Purkinje cell (primary cell): Measurements from ENCODE around the gene CLNS1A. TPM values are rescaled to one million over a fixed set of nuclear protein-coding genes. Genes with fewer than 3 reads are reported as not detected.

Experiments
- polyA plus RNA-seq: library from polyadenylated mRNA; unstranded; fragments of >200 nt; fragmentation: Nextera tagmentation; gene quantifications from 2 replicates; pipeline ENCODE4 v1.2.1, GENCODE V29; 2014

CLNS1A gene, protein sequence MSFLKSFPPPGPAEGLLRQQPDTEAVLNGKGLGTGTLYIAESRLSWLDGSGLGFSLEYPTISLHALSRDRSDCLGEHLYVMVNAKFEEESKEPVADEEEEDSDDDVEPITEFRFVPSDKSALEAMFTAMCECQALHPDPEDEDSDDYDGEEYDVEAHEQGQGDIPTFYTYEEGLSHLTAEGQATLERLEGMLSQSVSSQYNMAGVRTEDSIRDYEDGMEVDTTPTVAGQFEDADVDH
- polyA plus RNA-seq: 120 and 148 TPM in 2 replicates

DNA sequence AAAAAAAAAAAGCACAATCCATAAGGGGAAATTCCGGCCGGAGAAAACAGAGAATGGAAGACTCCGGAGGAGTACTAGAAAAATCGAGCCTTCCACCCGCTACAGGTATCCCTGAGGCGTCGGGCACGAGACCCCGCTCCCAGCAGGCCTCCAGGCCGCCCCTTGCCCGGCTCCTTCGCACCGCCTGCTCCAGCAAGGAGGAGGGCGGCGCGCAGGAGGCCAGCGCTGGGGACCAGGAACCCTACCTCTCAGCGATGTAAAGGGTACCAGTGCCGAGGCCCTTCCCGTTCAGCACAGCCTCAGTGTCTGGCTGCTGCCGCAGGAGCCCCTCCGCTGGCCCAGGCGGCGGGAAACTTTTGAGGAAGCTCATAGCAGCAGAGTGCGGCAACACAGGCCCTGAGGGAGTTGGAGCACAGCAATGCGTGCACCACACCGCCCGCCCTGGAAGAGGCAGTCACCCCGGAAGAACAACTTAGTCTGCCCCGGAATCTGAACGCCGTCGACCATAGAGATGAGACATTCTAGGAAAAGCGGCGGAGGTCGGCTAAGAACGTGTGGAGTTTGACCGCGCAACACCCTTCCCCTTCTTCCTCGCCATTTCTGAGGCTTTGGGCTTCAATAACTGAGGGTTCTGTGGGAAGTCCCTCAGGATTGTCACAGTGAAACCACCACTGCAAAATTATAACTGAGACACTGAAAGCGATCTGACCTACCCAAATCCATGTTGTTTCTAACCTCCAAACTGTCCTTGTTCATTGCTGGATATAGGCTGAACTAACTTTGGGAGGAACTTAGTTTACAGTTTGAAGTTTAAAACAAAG is at the start of gene CLNS1A:
TSS of gene CLNS1A (minus strand) at position 450 of the 821 bp plus-strand sequence. CDS start at position 370, 80 bp downstream.

DNA sequence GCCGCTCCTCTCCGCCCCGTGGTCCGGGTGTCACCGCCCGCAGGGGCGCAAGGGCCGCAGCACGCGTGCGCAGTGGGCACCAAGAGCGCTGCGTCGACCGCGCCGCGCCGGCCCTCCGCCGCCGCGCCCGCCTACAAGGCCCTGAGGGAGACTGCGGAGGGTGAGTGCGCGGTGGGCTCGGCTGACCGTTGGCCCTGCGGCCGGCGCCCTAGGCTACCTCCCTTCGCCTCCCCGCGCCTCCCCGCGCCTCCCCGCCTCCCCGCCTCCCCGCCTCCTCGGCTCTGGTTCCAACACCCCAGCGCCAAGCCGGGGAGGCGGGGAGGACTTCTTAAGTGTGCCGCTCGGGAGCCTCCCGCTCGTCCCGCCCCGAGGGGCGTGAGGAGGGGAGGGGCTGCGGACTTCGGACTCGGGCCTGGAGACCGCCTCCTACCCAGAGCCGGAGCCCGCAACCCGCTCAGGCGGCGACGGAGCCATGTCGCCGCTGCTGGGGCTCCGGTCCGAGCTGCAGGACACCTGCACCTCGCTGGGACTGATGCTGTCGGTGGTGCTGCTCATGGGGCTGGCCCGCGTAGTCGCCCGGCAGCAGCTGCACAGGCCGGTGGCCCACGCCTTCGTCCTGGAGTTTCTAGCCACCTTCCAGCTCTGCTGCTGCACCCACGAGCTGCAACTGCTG is 47.9 kb downstream of the CLNS1A start, which contains the start of gene AQP11:
TSS of gene AQP11 (plus strand) at position 433 of the 673 bp plus-strand sequence. CDS start at position 473, 40 bp downstream.

Other genes with a start within 250 kb of the CLNS1A start
- gene PAK1, start 163.7 kb downstream of the CLNS1A start, polyA plus RNA-seq: 18.9 and 60.3 TPM in 2 replicates
- gene AQP11, start 47.8 kb downstream of the CLNS1A start, polyA plus RNA-seq: 10.9 and 14.2 TPM in 2 replicates
- gene RSF1, start 182.9 kb upstream of the CLNS1A start, polyA plus RNA-seq: 153 and 164 TPM in 2 replicates
- 114 and 172 TPM in 2 replicates for gene AAMDC, start 183.3 kb upstream of the CLNS1A start, polyA plus RNA-seq